T-helper 2 cell treated with Interferon-gamma antibody and Interleukin-4, amounts not matched to agents 100 ng/mL and 5 ng/mL, for 36 hours (primary cell): ENCODE data around the gene STX2. TPM values are rescaled to one million over a fixed set of nuclear protein-coding genes. Genes with fewer than 3 reads are reported as not detected.

Source experiments
- intact Hi-C: fragments of 100-400 bp; cut with micrococcal nuclease; formaldehyde crosslinking; loops from one replicate; pipeline ENCODE4 v1.15.1; 2023
- total RNA-seq: library from RNA; stranded (reverse); gene quantifications from 2 replicates; pipeline ENCODE4 v1.2.3, GENCODE V29; 2022

Gene STX2
- total RNA-seq, 1 donor from 2014 or later: 22.0 TPM

- intact Hi-C loops: no loop called here
Measured at GRCh38 chr12:130835011-130835410, 4.0 kb downstream of the STX2 start.

- intact Hi-C loops: no loop called here
Measured at GRCh38 chr12:130832561-130833209, 6.4 kb downstream of the STX2 start.

- intact Hi-C loops: no loop called here
Measured at GRCh38 chr12:130831876-130832405, 7.1 kb downstream of the STX2 start.

- intact Hi-C loops: no loop called here
Measured at GRCh38 chr12:130831246-130831645, 7.8 kb downstream of the STX2 start.

- intact Hi-C loops: no loop called here
Measured at GRCh38 chr12:130830246-130830551, 8.9 kb downstream of the STX2 start.

- intact Hi-C loops: no loop called here
Measured at GRCh38 chr12:130829391-130830245, 9.4 kb downstream of the STX2 start.

- intact Hi-C loops: no loop called here
Measured at GRCh38 chr12:130828895-130829294, 10.2 kb downstream of the STX2 start.

- intact Hi-C loops: no loop called here
Measured at GRCh38 chr12:130827432-130827831, 11.6 kb downstream of the STX2 start.

GRCh38 chr12:130826151-130826801, 12.8 kb downstream of the STX2 start:
- intact Hi-C loops: no loop called here

GRCh38 chr12:130825771-130826150, 13.3 kb downstream of the STX2 start:
- intact Hi-C loops: no loop called here

- intact Hi-C loops: loop anchor here (1.0 to 5.0 kb wide), 3 partner anchors 19 to 58 kb away; partner anchors contain the start of gene RAN
Measured at GRCh38 chr12:130819681-130820080, 19.4 kb downstream of the STX2 start.

- intact Hi-C loops: loop anchor here (1.0 to 5.0 kb wide), 3 partner anchors 19 to 58 kb away; partner anchors contain the start of gene RAN
Measured at GRCh38 chr12:130818635-130819576, 20.1 kb downstream of the STX2 start.

GRCh38 chr12:130818272-130818634, 20.8 kb downstream of the STX2 start:
- intact Hi-C loops: loop anchor here (5.0 kb wide), 1 partner anchor 54 kb away; the partner anchor contains the start of gene RAN

GRCh38 chr12:130817804-130818203, 21.2 kb downstream of the STX2 start:
- intact Hi-C loops: loop anchor here (5.0 kb wide), 1 partner anchor 54 kb away; the partner anchor contains the start of gene RAN

GRCh38 chr12:130816097-130816496, 23.0 kb downstream of the STX2 start:
- intact Hi-C loops: loop anchor here (5.0 kb wide), 1 partner anchor 56 kb away; the partner anchor contains the start of gene RAN

GRCh38 chr12:130815028-130815741, 23.9 kb downstream of the STX2 start:
- intact Hi-C loops: loop anchor here (5.0 kb wide), 1 partner anchor 57 kb away; the partner anchor contains the start of gene RAN

- intact Hi-C loops: no loop called here
Measured at GRCh38 chr12:130813949-130814348, 25.1 kb downstream of the STX2 start.

GRCh38 chr12:130813436-130813835, 25.6 kb downstream of the STX2 start:
- intact Hi-C loops: no loop called here

GRCh38 chr12:130809791-130810190, 29.3 kb downstream of the STX2 start:
- intact Hi-C loops: no loop called here

- intact Hi-C loops: no loop called here
Measured at GRCh38 chr12:130807309-130807708, 31.7 kb downstream of the STX2 start.
